ENCODE measurements around the gene CCDC24. TPM values are rescaled to one million over a fixed set of nuclear protein-coding genes. Genes with fewer than 3 reads are reported as not detected.

The CCDC24 gene
- total and polyA plus RNA-seq, 9 of the 15 experiments (the other 6 are each of a cell fraction or from before 2014, with no cell fraction given): 0.31 to 4.5 (median 1.5) TPM

DNA sequence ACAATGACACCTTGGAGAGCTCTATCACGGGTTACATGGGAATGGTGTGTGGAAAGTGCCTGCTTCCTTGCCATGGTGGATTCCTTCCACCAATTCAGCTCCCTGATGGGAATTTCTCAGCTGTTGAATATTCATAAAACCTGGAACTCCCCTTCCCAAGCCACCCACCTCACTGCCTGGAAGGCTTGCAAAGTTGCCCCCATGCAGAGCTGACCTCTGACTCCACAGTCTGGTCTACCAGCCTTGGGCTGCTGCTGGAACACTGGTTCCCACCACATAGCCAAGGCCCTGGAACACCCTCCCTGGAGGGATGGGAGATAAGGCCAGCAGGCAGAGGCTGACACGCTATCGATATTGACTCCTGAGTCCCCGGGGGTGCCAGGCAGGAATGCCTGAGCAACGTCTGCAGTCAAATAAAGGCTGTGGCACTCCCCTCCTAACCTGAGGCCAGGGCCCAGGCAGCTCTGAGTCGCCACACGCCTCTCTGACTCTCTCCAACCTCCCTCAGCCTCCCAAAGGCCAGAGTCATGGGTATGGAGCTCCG lies 8.8 kb downstream of the CCDC24 start (continued):
- TF ChIP-seq, protein P1, sequence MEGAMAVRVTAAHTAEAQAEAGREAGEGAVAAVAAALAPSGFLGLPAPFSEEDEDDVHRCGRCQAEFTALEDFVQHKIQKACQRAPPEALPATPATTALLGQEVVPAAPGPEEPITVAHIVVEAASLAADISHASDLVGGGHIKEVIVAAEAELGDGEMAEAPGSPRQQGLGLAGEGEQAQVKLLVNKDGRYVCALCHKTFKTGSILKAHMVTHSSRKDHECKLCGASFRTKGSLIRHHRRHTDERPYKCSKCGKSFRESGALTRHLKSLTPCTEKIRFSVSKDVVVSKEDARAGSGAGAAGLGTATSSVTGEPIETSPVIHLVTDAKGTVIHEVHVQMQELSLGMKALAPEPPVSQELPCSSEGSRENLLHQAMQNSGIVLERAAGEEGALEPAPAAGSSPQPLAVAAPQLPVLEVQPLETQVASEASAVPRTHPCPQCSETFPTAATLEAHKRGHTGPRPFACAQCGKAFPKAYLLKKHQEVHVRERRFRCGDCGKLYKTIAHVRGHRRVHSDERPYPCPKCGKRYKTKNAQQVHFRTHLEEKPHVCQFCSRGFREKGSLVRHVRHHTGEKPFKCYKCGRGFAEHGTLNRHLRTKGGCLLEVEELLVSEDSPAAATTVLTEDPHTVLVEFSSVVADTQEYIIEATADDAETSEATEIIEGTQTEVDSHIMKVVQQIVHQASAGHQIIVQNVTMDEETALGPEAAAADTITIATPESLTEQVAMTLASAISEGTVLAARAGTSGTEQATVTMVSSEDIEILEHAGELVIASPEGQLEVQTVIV (CRISPR knock-in tag; IDR thresholded peaks at IDR 0.05; ENCODE audit: borderline replicate concordance): no peak
- TF ChIP-seq ZNF23 (CRISPR knock-in tag; IDR thresholded peaks at IDR 0.05) (no peak), TAF1 (IDR thresholded peaks at IDR 0.05; ENCODE audit: control insufficient read depth, extremely low read depth, insufficient read depth, low read length, severe bottlenecking) (no peak), ZNF324 (CRISPR knock-in tag; IDR thresholded peaks at IDR 0.05) (no peak)
- TF ChIP-seq, protein P2, sequence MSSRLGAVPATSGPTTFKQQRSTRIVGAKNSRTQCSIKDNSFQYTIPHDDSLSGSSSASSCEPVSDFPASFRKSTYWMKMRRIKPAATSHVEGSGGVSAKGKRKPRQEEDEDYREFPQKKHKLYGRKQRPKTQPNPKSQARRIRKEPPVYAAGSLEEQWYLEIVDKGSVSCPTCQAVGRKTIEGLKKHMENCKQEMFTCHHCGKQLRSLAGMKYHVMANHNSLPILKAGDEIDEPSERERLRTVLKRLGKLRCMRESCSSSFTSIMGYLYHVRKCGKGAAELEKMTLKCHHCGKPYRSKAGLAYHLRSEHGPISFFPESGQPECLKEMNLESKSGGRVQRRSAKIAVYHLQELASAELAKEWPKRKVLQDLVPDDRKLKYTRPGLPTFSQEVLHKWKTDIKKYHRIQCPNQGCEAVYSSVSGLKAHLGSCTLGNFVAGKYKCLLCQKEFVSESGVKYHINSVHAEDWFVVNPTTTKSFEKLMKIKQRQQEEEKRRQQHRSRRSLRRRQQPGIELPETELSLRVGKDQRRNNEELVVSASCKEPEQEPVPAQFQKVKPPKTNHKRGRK (tag; IDR thresholded peaks at IDR 0.05): no peak

DNA sequence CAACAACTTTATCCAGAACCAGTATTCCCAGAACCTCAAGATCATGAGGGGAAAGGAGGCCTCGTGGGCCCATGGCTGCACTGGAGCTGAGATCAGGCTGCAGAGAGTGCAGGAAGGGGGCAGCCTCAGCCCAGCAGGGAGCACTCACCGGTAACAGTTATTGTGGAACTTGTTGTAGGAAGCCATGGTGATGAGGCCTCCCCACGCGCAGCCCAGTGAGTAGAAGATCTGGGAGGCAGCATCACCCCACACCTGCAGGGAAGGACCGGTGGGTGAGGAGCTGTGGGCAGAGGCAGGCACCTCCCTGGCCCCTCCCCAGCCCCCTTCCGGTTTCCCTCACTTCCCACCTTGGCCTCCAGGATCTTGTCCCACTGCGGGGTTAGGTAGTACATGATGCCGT lies 10.8 kb downstream of the CCDC24 start:
- no peaks in the 10 kb centered on the region for H3K27me3 ChIP-seq (ENCODE audit: control insufficient read depth in 2 of 2, insufficient read depth in 2 of 2, low read length in 2 of 2)
- ATAC-seq: no peak
- TF ChIP-seq ZNF79 (CRISPR knock-in tag; IDR thresholded peaks at IDR 0.05; ENCODE audit: low read depth): no peak
- TF ChIP-seq ZNF212 (CRISPR knock-in tag; IDR thresholded peaks at IDR 0.05): no peak
- TF ChIP-seq, protein P3, sequence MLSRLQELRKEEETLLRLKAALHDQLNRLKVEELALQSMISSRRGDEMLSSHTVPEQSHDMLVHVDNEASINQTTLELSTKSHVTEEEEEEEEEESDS (CRISPR knock-in tag; IDR thresholded peaks at IDR 0.05): no peak
- no peak for TF ChIP-seq TRIM24 (IDR thresholded peaks at IDR 0.05)
- no peak for TF ChIP-seq DIDO1 (tag; IDR thresholded peaks at IDR 0.05; ENCODE audit: low read depth)
- TF ChIP-seq, protein P4, sequence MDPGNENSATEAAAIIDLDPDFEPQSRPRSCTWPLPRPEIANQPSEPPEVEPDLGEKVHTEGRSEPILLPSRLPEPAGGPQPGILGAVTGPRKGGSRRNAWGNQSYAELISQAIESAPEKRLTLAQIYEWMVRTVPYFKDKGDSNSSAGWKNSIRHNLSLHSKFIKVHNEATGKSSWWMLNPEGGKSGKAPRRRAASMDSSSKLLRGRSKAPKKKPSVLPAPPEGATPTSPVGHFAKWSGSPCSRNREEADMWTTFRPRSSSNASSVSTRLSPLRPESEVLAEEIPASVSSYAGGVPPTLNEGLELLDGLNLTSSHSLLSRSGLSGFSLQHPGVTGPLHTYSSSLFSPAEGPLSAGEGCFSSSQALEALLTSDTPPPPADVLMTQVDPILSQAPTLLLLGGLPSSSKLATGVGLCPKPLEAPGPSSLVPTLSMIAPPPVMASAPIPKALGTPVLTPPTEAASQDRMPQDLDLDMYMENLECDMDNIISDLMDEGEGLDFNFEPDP (CRISPR knock-in tag; IDR thresholded peaks at IDR 0.05): no peak
- TF ChIP-seq MCM3 (IDR thresholded peaks at IDR 0.05): no peak
- TF ChIP-seq, protein P5, sequence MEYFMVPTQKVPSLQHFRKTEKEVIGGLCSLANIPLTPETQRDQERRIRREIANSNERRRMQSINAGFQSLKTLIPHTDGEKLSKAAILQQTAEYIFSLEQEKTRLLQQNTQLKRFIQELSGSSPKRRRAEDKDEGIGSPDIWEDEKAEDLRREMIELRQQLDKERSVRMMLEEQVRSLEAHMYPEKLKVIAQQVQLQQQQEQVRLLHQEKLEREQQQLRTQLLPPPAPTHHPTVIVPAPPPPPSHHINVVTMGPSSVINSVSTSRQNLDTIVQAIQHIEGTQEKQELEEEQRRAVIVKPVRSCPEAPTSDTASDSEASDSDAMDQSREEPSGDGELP (CRISPR knock-in tag; IDR thresholded peaks at IDR 0.05; ENCODE audit: borderline replicate concordance): no peak
- TF ChIP-seq ZKSCAN8 (CRISPR knock-in tag; IDR thresholded peaks at IDR 0.05): no peak
- no peak for TF ChIP-seq NCOA6 (IDR thresholded peaks at IDR 0.05)

More for the DNA sequence above, 10.8 kb downstream of the CCDC24 start:
- FAIRE-seq: no peak
- no peaks in the 10 kb centered on the region for H3K79me2 ChIP-seq (ENCODE audit: control insufficient read depth, insufficient read depth, low read length)
- WGBS (ENCODE audit: insufficient coverage, low coverage, missing lambda C conversion rate): 68% methylated on average over 8 of the region's 8 CpGs
- no peaks in the 10 kb centered on the region for H3K9me3 ChIP-seq (replicated peaks; ENCODE audit: control insufficient read depth, insufficient read depth, low read depth, low read length)
- no peak overlapping the region for H3K4me3 ChIP-seq
- peaks cover 5% of the 10 kb centered on the region for H3K9me1 ChIP-seq (ENCODE audit: control insufficient read depth, insufficient read depth, low read length)
- H3K36me3 ChIP-seq (ENCODE audit: control insufficient read depth, insufficient read depth, low read length): peaks cover 3% of the 10 kb centered on the region; the same call in 1 of the 3 replicates
- no TSS peak for BruUV-seq (replicated peaks)
- no peak for DNase-seq (ENCODE audit: extremely low read depth in 1 of 4, low spot score in 3 of 4)
- POLR2A ChIA-PET: interaction anchor here (0.6 kb wide), 3 partner anchors 34 to 247 kb away, joined by 3 to 4 read pairs (median 4); no protein-coding TSS in a partner anchor
- no peak overlapping the region for H3K27ac ChIP-seq (ENCODE audit: extremely low read depth, low read depth, low read length)
- no peak overlapping the region for H3K4me2 ChIP-seq (ENCODE audit: insufficient read depth, low read length)
- H3K4me1 ChIP-seq (replicated peaks in 1 of 2; ENCODE audit: control insufficient read depth in 2 of 2, insufficient read depth in 2 of 2, low read length in 2 of 2): peaks cover 0 to 54% of the 10 kb centered on the region in 2 experiments; a peak in 3 of 5 replicates
- CTCF ChIA-PET (ENCODE audit: low intra/inter-chr PET ratio): interaction anchor here (0.6 kb wide), 1 partner anchor 608 kb away, joined by 3 read pairs; no protein-coding TSS in a partner anchor
- H3K9ac ChIP-seq (ENCODE audit: insufficient read depth in 1 of 2, low read depth in 2 of 2, low read length in 2 of 2): peak overlapping the region in 1 of 2 experiments; percentile 57; a peak in 2 of 4 replicates
- intact Hi-C loops (cut with micrococcal nuclease): no loop called here
- H2AFZ ChIP-seq (ENCODE audit: low read depth, low read length): no peak overlapping the region
- in situ Hi-C loops (cut with MboI): no loop called here
- no peaks in the 10 kb centered on the region for H4K20me1 ChIP-seq (replicated peaks; ENCODE audit: control insufficient read depth, insufficient read depth, low read length)
